Fibroblast of mammary gland (primary cell): Measurements from ENCODE around the gene DOCK4.

Experiments
- DNase-seq: peaks from one replicate; pipeline ENCODE4 v3.0.0-alpha.2; 2010; ENCODE audit warnings: low read depth
- H3K4me3 ChIP-seq: 2 replicates; pipeline ENCODE4 v1.5.1; 2011; ENCODE audit warnings: low read depth, mild to moderate bottlenecking, low read length, moderate library complexity; ENCODE audit not compliant: control insufficient read depth
- TF ChIP-seq, protein P1 (sequence below): conservative IDR thresholded peaks from 2 replicates; pipeline ENCODE4 v1.5.1; 2011; ENCODE audit warnings: low read depth, low read length, inconsistent platforms; ENCODE audit not compliant: control insufficient read depth, insufficient read depth

DOCK4 gene

DNA sequence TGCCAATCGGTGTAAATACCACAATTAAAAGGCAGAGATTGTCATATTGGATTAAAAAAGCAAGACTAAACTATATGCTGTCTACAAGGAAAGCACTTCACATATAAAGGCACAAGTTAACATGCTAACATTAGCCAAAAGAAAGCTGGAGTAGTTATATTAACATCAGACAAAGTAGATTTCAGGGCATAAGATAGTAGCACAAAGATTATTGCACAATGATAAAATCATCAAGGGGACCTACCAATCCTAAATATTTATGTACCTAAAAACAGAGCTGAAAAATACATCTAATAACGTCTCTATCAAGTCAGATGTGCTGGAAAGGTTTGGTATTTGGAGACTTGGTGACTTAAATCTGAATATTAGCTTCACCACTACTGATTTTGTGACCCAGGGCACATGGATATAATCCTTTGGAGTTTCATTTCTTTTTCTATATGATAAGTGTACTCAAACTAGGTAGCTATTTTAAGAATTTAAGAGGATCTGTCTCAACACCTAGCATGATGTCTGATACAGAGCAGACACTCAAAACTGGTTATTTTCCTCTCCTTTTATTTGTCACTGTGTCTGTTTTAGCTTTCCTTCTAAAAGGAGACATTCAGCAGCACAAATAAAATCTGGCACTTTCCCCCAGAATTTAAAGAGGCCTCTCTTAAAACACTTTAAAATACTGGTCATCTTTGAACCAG lies 156.5 kb downstream of the DOCK4 start:
- H3K4me3 ChIP-seq = no peak overlapping the region
- TF ChIP-seq, protein P1, sequence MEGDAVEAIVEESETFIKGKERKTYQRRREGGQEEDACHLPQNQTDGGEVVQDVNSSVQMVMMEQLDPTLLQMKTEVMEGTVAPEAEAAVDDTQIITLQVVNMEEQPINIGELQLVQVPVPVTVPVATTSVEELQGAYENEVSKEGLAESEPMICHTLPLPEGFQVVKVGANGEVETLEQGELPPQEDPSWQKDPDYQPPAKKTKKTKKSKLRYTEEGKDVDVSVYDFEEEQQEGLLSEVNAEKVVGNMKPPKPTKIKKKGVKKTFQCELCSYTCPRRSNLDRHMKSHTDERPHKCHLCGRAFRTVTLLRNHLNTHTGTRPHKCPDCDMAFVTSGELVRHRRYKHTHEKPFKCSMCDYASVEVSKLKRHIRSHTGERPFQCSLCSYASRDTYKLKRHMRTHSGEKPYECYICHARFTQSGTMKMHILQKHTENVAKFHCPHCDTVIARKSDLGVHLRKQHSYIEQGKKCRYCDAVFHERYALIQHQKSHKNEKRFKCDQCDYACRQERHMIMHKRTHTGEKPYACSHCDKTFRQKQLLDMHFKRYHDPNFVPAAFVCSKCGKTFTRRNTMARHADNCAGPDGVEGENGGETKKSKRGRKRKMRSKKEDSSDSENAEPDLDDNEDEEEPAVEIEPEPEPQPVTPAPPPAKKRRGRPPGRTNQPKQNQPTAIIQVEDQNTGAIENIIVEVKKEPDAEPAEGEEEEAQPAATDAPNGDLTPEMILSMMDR = no peak

DNA sequence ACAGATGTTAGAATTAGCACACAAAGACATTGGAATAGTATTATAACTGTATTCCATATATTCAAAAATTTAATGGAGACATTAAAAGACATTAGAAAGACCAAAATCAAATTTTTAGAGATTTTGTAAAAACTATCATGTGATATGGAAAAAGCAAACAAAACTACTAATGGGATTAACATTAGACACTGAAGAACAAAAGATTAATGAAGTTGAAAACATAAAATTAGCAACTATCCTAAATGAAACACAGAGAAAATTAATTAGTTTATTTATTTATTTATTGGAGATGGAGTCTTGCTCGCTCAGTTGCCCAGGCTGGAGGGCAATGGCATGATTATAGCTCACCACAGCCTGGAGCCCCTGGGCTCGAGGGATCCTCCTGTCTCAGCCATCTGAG lies 158.8 kb downstream of the DOCK4 start:
- DNase-seq = no peak
- H3K4me3 ChIP-seq = no peak overlapping the region
- TF ChIP-seq, protein P1 = no peak

More for the DNA sequence above, 156.5 kb downstream of the DOCK4 start:
- no peak for DNase-seq

DNA sequence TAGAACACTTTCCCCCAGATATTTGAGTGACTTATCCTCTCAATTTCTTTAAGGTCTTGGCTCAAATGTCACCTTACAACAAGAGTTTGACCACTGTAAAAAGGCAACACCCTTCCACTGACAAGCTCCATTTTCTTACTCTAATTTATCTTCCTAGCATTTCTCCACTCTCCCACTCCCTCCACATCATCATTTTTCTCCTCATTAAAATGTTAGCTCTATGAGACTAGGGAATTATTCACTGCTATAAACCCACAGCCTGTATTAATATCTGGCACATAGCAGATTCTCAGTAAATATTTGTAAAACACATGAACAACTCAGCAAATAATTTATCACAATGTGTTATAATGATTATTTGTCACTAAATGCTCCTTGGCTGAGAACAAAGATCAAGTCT lies 161.0 kb downstream of the DOCK4 start:
- no peak for DNase-seq
- TF ChIP-seq, protein P1 = no peak
- no peak overlapping the region for H3K4me3 ChIP-seq

DNA sequence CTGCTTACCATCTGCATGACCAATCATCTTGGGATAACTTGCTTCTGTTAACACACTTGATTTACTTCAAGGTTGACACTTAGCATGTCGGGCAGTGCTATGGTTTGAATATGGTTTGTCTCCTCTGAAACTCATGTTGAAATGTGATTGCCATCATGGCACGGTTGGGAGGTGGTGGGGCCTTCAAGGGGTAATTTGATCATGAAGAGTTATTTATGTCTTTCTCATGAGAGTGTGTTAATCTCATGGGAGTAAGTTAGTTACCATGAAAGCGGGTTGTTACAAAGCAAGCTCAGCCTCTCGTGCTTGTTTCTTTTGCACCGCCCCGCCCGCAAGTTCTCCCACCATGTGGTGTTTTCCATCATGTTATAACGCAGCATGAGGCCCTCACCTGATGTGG lies 163.6 kb downstream of the DOCK4 start:
- H3K4me3 ChIP-seq = no peak overlapping the region
- no peak for DNase-seq
- TF ChIP-seq, protein P1 = no peak

DNA sequence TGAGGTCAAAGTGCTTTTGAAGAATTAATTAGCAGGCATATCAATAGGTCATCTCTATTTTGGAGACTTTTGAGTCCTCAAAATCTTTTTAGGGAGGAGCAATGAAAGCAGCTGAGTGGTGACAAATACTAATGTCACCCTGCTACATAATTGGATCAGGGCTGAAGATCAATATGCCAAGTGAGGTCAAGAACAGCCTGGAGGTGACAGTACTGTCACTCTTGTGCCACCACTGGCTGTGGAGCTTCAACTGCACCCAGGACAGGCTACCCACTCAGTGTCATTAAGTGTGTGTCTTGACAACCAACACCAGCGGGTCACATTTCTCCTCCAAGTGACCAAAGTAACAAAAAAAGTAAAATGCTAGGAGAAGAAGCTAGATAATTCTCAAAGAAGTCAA lies 167.8 kb downstream of the DOCK4 start:
- H3K4me3 ChIP-seq = no peak overlapping the region
- DNase-seq = no peak
- TF ChIP-seq, protein P1 = no peak

DNA sequence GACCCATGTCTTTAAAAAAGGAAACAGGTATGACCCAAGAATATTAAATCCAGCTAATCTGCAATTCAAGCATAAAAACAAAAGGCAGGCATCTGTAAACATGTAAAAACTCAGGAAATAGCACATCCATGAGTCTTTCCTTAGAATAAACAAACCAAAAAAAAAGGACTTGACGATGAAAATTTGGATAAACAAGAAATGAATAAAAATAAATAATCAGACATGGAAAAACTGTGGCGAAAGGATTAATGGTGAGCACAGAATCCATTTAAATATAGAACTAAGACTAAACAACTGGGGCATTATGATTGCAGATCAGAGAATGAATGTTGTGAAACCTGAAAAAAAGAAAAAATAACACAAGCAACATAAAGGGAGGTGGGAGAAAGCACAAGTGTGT lies 170.1 kb downstream of the DOCK4 start:
- TF ChIP-seq, protein P1 = no peak
- H3K4me3 ChIP-seq = no peak overlapping the region
- no peak for DNase-seq

DNA sequence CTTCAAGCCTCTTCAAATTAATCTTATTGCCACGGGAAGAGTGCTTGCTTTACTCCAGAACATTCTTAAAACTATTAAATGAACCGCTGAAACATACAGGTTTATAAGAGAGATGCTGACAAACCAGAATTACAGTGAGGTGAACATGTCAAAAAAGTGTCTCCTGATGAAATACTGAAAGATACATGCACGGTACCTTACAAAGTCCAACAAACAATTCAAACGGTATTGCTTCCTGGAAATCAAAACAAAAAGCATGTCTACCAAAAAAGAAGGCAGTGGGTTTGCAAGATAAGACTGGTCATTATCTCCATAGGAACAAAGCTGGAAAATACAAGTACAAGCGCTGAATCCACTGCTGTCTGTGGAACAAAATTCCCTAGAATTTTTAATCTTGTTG lies 174.5 kb downstream of the DOCK4 start:
- TF ChIP-seq, protein P1 = no peak
- no peak for DNase-seq
- no peak overlapping the region for H3K4me3 ChIP-seq
